NCI-H526 (cell line): Measurements from ENCODE around the gene ALLC.
"Not testable (repeated sequence)": the region's sequence is repeated elsewhere in the genome, so short reads cannot be mapped to it uniquely, and the experiment has no call there.

ENCODE experiments used
- DNase-seq, 2 experiments: peaks; one replicate each; lab custom pipeline; 2025; lab: John Stamatoyannopoulos, UW

ALLC gene

GRCh38 chr2:3657881-3658280, at the start of gene ALLC:
TSS of gene ALLC (plus strand) at chr2:3658200. CDS start at chr2:3671158, 12,958 bp downstream.
- DNase-seq: no peak

DNA sequence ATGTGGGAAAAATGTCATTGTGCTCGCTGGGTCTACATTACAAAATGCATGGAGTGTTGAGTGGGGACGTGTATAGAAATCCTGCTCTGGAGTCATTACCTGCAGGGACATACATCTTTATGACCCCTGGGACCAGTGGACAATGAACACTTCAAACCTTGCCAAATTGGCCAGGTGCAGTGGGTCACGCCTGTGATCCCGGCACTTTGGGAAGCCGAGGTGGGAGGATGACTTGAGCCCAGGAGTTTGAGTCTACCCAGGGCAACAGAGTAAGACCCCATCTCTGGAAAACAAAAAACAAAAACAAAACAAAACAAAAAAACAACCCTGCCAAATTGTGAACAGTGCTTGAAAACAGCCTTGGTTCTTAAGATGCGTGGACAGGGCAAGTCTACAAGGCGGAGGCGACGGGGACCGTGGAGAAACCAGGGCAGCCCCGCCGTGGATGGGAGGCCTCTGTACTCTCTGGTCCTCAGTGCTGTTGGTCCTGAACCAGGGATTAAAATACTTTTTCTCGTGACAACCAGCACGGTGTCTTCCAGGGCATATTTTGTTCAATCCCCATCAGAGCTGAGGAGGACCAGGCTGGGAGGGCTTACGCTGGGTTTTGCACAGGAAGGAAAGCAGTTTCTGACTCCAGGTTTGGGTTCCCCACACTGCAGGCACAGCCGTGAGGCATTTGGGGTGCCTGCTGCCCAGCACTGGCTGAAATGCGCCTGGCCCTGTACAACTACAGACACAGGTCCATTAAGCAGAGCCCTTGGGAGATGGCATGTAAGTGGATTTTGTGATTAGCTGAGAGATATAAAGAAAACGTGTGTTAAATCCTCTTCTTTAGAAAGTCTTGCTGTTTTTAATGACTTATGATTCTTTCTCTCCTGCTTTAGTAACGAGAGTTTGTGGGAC, 49.4 kb upstream of the ALLC start:
- DNase-seq: no peak

- DNase-seq: not testable (repeated sequence)
Measured at GRCh38 chr2:3609279-3609673, 48.7 kb upstream of the ALLC start.

DNA sequence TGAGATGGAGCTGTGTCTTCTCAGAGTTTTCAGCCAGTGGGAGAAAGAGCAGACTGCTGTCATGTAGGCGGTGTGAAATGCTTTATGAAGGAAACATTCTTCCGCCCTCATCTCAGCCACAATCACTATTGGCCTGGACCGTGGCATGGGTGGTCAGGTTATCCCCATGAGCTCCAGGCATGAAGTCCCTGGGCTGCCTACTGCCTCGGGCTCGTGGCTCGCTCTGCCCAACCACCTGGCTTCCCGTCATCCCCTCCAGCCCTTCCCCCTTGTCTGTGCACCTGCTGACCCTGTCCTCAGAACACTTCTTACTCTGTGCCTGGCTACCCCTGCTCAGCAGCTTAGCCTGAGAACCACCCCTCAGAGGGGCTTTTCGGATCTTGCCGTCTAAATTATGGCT, 47.6 kb upstream of the ALLC start:
- no peak for DNase-seq

- no peak for DNase-seq
Measured at GRCh38 chr2:3610881-3611505, 47.0 kb upstream of the ALLC start.

- no peak for DNase-seq
Measured at GRCh38 chr2:3611589-3611988, 46.4 kb upstream of the ALLC start.

DNA sequence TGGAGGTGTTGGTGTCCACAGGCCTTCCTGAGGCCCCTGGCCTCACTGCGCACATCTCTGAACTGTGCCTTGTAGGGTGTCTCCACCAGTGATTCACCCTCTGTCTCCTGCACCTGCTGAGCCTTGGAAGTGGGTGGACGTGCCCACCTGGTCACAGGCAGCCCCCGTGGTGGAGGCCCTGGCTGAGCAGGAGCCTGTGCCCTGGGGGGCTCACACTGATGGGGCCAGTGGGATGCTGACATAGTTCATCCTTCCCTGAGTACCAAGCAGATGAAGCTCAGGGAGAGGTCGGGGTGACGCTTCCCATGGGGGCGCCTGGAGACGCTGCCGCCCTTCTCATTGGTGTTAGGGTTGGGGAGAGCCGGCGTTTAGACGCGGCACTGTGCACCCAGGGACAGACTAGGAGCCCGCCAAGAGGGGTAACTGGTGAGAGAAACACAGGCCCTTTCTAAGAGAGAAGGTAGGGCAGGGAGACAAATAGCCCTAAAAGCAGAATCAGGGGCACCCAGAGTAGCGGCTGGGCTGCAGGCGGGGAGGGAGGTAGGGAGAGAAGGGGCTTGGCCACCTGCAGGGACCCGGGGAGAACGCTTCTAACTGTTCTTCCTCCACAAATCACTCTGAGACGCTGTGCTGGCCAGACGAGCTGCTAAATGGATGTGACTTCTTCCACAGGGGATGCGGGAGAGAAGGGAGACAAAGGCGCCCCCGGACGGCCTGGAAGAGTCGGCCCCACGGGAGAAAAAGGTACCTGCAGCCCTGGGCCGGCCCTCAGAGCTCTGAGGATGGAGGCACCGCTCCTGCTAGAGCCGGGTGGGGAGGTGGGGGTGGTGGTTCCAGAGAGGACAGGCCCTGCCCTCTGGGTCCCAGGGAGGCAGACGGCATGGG, 45.1 kb upstream of the ALLC start:
- no peak for DNase-seq

GRCh38 chr2:3613524-3613905, 44.5 kb upstream of the ALLC start:
- DNase-seq: no peak

DNA sequence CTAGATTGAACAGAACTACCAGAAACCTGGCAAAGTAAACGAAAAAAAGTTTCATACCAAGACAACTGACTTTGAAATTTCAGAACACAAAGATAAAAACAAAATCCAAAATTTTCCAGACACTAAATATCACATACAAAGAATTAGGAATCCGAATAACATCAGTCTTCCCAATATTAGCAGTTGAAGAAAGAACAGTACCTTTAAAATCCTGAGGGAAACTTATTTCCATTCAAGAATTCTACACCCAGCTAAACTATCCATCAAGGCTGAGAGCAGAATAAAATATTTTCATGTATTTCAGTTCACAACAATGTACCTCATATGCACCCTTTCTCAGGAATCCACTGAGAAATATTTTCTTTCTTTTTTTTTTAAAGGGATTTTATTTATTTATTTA, 43.3 kb upstream of the ALLC start:
- not testable (repeated sequence) for DNase-seq

DNA sequence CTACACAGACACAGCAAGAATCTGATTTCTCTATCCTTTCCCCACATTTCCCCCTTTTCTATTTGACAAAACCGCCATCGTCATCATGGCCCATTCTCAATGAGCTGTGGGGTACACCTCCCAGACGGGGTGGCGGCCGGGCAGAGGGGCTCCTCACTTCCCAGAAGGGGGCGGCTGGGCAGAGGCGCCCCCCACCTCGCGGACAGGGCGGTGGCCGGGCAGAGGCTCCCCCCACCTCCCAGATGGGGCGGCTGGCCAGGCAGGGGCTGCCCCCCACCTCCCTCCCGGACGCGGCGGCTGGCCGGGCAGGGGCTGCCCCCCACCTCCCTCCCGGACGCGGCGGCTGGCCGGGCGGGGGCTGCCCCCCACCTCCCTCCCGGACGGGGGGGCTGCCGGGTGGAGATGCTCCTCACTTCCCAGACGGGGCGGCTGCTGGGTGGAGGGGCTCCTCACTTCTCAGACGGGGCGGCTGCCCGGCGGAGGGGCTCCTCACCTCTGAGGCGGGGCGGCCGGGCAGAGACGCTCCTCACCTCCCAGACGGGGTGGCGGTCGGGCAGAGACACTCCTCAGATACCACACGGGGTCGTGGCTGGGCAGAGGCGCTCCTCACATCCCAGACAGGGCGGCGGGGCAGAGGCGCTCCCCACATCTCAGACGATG, 42.3 kb upstream of the ALLC start:
- not testable (repeated sequence) for DNase-seq

DNA sequence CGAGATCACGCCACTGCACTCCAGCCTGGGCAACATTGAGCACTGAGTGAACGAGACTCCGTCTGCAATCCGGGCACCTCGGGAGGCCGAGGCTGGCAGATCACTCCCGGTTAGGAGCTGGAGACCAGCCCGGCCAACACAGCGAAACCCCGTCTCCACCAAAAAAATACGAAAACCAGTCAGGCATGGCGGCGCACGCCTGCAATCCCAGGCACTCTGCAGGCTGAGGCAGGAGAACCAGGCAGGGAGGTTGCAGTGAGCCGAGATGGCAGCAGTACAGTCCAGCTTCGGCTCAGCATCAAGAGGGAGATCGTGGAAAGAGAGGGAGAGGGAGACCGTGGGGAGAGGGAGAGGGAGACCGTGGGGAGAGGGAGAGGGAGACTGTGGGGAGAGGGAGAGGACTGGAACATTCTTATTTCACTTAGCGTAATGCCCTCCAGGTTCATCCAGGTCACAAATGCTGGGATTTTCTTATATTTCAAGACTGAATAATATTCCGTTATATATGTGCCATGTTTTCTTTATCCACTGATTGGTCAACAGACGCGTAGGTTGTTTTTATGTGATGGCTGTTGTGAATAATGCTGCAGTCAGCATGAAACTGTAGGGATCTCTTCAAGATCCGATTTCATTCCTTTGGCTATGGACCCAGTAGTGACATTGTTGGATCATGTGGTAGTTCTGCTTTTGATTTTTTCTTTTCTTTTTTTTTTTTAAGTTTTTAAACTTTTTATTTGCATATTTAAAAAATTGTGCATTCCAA, 41.4 kb upstream of the ALLC start:
- not testable (repeated sequence) for DNase-seq

- DNase-seq: no peak
Measured at GRCh38 chr2:3617198-3617890, 40.7 kb upstream of the ALLC start.

GRCh38 chr2:3618367-3618766, 39.6 kb upstream of the ALLC start:
- no peak for DNase-seq

GRCh38 chr2:3619033-3619432, 39.0 kb upstream of the ALLC start:
- DNase-seq: no peak

DNA sequence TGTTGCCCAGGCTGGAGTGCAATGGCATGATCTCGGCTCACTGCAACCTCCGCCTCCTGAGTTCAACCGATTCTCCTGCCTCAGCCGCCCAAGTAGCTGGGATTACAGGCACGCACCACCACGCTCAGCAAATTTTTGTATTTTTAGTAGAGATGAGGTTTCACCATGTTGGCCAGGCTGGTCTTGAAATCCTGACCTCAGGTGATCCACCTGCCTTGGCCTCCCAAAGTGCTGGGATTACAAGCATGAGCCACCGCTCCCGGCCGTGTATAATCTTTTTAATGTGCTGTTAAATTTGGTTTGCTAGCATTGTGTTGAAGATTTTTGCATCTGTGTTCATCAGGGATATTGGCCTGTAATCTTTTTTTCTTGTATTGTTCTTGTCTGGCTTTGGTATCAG, 38.3 kb upstream of the ALLC start:
- not testable (repeated sequence) for DNase-seq

DNA sequence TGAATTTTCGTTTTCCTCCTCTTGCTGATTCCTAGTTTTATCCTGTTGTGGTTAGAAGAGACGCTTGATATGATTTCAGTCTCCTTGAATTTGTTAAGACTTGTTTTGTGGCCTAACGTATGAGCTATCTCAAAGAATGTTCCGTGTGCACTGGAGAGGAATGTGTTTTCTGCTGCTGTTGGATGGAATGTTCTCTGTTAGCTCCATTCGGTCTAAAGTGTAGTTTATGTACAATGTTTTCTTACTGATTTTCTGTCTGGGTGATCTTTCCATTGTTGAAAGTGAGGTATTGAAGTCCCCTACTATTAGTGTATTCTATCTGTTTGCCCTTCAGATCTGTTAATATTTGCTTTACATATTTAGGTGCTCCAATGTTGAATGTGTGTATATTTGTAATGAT, 37.2 kb upstream of the ALLC start:
- DNase-seq: no peak

GRCh38 chr2:3622967-3623366, 35.0 kb upstream of the ALLC start:
- DNase-seq: no peak

GRCh38 chr2:3624059-3624794, 33.8 kb upstream of the ALLC start:
- DNase-seq: no peak

GRCh38 chr2:3625186-3625585, 32.8 kb upstream of the ALLC start:
- no peak for DNase-seq
